Uterine smooth muscle cell (primary cell): ENCODE measurements around the gene ZNF585A. TPM values are rescaled to one million over a fixed set of nuclear protein-coding genes. Genes with fewer than 3 reads are reported as not detected.

Experiments
- total RNA-seq: library from RNA; depleted of rRNA; stranded (reverse); fragments of >200 nt; gene quantifications from 2 replicates; pipeline ENCODE4 v1.2.3, GENCODE V29; 2014

ZNF585A gene
- total RNA-seq, result 4.4 and 8.2 TPM in 2 replicates

GRCh38 chr19:37172368-37173366 lies at the start of gene ZNF585A:
ZNF585A (minus strand) TSS chr19:37172695; CDS start chr19:37169910, 2,785 bp downstream.

GRCh38 chr19:37217775-37218591 lies 45.5 kb upstream of the ZNF585A start, which contains the start of gene ZNF383:
ZNF383 (plus strand) TSS chr19:37218214; CDS start chr19:37230454, 12,240 bp downstream.

Other genes with a start within 250 kb of the ZNF585A start
- 6.6 and 7.9 TPM in 2 replicates for gene ZNF420, start 94.3 kb downstream of the ZNF585A start, total RNA-seq
- 13.5 and 17.6 TPM in 2 replicates for gene ZNF585B, start 37.8 kb upstream of the ZNF585A start, total RNA-seq
- 3.9 and 6.9 TPM in 2 replicates for gene ZNF383, start 45.5 kb upstream of the ZNF585A start, total RNA-seq
- 5.6 and 5.8 TPM in 2 replicates for gene ZNF527, start 198.4 kb upstream of the ZNF585A start, total RNA-seq